Daoy (cell line): ENCODE results near the gene CNNM4. TPM values are rescaled to one million over a fixed set of nuclear protein-coding genes. Genes with fewer than 3 reads are reported as not detected.

ENCODE experiments used
- DNase-seq: peaks from one replicate; pipeline ENCODE4 v3.0.0-alpha.2; 2015; ENCODE audit warnings: low read depth
- total RNA-seq: library from RNA; depleted of rRNA; stranded (reverse); fragments of >200 nt; shearing (Covaris generic); gene quantifications from 2 replicates; pipeline ENCODE4 v1.2.3, GENCODE V29; 2014

CNNM4 gene
- total RNA-seq, 1 experiment from 2014 or later = 2.6 TPM

DNA sequence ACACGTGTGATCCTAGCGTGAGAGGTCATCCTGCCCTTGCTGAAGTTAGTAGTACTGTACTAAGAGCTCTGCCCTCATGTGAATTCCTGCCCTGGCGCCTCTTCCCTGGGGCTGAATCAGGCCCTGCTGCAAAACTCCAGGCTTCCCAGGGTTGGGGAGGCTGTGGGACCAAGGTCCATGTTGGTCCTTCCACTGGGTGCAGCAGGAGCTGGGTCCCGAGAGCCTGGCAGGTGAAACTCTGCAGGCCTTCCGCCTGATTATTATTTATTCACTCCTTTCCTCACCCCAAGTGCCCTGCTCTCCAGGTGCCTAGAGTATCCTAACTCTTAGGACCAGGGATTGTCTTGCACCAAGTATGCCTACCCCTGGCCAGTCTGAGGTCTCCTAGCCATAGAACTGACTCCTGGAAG, 50.1 kb downstream of the CNNM4 start:
- DNase-seq = no peak

DNA sequence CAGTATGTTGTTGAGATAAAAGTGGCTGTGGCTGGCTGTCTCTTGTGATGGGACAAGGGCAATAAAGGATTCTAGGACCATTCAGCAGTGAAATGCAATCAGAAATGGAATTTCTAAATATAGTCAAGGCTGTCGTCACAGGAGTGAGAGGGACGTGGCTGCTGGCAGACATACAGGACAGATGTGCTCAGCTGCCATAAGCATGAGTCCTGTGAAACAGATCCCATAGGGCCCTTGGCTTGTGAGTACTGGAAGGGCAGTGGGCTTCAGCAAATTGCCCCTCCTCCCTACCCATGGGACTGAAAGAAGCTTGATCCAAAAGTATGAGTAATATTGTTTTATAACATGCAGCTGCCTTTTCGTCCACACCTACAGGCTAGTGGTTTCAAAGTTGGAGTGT, 51.2 kb downstream of the CNNM4 start:
- no peak for DNase-seq

DNA sequence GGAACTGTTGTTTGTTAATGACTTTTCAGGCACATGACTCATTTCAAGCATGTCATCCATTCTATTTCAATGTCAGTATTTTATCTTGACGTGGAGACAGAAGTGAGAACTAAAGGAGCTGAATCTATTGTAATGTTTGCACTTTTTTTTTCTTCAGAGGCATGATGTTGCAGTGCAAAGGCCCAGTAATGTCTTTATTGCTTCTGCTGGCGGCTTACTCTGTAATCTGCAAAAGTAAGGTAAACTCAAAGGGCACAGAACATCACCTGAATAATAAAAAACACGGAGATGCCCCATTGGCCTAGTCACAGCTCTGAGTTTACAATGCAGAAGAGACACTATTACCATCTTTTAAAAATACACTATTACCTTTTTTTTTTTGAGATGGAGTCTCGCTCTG, 53.0 kb downstream of the CNNM4 start:
- DNase-seq = no peak

DNA sequence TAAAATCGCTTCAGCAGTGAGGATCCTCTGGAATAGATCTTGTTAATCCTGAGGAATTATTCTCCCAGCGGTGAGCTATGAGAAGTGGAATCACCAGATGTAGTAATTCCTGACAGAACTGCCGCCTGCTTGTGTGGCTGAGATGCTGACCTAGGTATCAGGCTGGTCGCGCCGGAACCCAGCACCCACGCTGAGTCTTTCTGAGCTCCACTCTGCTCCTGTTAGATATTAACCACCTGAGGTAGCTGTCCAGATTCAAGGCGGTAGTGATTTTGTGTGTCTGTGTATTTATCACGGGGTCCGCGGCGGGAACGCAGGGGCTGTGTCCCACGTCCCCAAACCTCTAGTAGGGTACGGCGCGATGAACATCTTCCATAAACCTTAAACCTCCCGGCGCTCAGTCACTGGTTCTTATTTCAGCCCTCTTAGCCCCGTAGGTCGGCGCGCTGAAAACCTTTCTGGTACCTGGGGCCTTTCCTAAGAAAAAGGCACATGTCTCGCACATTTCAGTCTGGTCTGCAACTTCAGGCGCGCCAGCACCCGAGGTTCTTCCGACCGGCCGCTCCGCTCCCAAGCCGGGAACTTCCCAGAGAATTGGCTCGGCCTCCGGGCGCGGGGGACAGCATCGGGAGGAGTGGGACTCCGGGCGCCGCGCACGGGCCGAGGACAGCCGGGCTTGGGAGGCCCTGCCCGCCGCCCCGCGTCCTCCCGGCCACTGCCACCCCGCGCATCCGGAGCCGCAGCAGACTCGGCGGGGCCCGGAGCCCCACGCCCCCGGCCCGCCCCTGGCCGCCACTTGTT, 54.8 kb downstream of the CNNM4 start:
- peak; percentile 37 for DNase-seq

DNA sequence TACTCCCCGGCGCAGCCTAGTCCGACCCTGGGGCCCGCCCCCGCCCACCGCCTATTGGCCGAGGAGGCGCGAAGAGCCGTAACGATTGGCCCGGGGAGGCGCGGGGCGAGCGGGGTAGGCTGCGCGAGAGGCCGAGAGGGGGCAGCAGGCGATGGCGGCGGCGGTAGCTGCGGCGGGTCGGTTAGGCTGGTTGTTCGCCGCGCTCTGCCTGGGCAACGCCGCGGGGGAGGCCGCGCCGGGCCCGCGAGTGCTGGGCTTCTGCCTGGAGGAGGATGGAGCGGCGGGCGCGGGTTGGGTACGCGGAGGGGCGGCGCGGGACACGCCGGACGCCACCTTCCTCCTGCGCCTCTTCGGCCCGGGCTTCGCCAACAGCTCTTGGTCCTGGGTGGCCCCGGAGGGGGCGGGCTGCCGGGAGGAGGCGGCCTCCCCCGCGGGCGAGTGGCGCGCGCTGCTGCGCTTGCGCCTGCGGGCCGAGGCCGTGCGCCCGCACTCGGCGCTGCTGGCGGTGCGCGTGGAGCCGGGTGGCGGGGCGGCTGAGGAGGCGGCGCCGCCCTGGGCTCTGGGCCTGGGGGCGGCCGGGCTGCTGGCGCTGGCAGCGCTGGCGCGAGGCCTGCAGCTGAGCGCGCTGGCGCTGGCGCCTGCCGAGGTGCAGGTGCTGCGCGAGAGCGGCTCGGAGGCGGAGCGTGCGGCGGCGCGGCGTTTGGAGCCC, 55.6 kb downstream of the CNNM4 start, which contains the start of gene CNNM3:
Gene CNNM3 (plus strand): TSS at position 142 of the 709 bp plus-strand sequence. CDS start 10 bp downstream, at position 152.
- DNase-seq = peak; percentile 97

GRCh38 chr2:96816836-96817702, 56.4 kb downstream of the CNNM4 start:
- DNase-seq = peak; percentile 28

GRCh38 chr2:96817882-96818281, 57.2 kb downstream of the CNNM4 start:
- DNase-seq = no peak

DNA sequence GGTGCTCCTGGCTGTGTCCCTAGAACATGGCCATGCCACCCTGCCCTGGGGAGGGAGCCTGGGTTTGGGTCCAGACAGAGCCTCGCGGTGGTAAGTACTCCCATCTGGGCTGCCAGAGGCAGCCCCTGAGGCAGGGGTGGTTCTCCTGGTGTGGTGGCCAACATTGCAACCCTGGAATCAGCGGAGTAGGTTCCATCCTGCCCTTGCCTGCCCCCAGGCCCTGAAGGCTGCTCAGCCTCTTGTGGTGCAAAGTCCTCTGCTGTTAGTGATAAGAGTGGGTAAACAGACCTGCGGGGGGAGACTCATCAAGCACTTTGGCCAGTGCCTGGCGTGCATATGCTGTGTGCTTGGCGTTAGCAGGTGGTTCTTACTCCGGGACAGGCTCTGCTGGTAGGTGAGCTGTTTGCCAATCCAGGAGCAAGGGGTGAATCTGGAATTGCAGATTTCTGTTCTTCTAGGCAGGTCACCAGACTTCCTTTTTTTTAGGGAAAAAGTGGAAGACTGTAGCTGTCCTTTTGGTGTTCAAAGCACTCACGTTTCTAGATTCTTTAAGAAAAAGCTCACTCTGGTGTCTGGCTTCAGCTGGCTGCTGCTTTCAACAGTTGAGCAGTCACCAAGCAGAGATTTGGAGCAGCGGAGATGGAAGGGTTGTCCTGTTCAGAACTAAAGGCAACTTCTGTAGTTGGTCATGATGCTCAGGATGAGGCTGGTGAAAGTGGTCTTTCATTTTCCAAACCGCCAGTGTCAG, 58.6 kb downstream of the CNNM4 start:
- no peak for DNase-seq

- no peak for DNase-seq
These were observed 59.3 kb downstream of the CNNM4 start for GRCh38 chr2:96819876-96820511.

DNA sequence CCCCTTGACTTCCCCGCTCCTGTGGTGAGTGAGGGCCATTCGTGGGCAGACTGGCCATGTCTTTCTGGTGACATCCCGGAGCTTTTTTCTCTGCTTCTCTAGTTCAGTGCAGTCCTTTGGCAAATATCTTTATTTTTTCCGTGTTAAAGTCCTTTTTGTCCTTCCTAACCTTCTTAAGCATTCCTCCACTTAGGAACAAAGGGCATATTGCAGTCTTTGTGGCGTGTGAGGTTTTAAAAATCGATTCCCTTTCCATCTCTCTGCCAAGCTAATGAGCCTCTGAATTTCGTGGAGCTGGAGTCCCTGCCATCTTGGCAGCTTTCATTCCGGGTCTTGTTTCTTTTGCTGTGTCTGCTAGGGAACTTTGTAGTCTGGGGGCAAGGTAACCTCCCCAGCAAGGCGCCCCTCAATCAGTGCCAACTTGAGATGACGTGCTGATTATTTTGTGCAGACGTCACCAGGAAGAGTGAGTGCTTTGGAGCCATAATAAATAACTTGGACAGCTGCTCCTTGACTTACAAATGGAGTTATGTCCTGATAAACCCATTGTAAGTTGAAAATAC, 60.5 kb downstream of the CNNM4 start:
- no peak for DNase-seq

DNA sequence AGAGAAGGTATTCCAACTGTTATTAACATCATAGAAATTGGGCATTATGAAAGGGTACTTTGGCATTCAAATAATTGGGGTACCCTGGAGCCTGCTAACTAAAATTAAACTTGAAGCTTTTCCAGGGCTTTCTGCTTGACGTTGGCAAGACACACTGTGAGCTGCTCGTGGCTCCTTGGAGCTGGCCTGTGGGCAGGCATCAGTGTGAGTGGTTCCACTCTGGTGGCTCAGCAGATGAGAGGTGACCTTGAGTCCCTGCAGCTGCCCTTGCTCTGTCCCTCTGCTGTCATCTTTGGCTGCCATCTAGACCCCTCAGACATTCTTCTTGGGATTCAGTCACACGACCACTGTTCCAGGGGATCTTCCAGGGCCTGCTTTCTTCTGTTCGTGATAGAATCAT, 62.1 kb downstream of the CNNM4 start:
- DNase-seq = no peak

DNA sequence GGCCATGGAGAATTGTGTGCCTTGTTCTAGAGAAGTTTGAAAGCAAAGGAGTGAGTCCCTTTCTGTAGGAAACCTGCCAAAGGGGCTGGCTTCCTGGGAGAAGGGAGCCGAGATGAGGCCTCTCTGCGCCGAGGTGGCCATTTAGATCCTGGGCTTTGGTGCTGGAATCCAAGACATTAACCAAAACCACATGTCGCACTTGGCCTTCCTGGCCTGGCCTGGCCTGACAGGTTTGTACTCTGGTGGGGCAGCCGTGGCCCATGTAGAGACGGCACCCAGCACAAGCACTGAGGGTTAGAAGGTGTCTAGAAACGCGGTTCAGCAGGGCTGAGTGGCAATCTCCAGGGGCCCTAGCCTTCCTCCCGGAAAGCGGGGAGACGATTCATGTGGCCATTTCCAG, 62.5 kb downstream of the CNNM4 start:
- DNase-seq = no peak

DNA sequence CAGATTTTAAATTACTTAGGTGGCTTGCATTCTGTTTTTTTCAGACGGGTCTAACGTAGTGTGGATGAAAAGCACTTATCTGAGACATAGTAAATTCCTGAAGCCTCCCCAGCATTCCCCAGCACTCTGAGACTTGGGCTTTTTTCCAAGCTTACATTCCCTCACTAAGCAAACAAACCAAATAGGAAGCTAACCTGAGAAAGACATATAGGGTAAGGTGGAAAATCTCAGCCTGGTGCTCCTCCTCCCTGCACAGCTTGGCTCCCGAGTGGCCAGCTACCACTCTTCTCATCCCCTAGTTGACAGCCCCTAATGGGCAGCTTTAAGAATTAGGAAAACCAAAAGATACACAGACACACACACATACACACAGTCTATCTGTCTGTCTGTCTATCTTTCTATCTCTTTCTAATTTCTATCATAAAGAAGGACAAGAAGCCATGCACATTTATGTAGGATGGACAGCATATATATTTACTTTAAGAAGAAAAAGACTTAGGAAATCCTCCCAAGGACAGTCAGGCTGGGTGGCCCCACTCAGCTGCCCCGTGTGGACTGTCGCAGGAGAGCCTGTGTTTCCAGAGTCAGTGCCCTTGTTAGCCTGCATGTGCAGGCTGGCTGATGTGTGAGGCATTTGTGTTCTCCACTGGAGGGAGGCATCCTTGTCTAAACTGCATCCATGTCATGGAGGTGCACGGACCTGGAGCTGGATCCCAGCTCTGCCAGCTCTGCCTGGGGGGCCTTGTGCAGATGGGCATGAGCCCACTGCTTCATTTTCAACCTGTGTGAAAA, 63.6 kb downstream of the CNNM4 start:
- peak; percentile 27 for DNase-seq

- DNase-seq = no peak
These were observed 64.4 kb downstream of the CNNM4 start for GRCh38 chr2:96825057-96825456.

DNA sequence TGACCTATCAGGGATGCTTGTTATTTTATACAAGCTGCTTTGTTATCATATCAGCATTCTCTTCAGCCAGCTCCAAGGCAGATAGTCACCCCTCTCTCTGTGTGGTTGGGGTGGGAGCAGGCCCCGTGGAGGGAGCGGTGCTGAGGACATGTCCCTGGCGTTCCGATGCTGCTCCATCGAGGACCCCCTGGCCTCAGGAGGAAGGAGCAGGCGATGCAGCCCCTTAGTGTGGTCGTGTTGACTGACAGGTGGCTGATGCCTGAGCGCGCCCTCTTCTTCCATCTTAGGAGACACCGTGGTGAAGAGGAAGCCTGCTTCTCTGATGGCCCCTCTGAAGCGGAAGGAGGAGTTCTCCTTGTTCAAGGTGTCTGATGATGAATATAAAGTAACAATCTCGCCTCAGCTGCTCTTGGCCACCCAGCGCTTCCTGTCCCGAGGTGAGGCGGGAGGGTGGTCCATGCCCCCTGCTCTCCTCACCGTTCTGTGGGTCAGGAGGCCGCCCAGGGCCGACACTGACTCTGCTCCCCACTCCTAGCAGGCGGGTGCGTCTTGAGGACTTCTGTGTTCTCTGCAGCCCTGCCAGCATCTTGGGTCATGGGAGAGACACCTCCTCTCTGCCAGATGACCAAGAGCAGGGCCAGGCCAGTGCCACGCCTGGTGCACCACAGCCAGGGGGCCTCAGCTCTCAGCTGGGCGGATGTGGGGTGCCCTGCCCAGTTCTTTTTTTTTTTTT, 66.0 kb downstream of the CNNM4 start:
- DNase-seq = no peak

DNA sequence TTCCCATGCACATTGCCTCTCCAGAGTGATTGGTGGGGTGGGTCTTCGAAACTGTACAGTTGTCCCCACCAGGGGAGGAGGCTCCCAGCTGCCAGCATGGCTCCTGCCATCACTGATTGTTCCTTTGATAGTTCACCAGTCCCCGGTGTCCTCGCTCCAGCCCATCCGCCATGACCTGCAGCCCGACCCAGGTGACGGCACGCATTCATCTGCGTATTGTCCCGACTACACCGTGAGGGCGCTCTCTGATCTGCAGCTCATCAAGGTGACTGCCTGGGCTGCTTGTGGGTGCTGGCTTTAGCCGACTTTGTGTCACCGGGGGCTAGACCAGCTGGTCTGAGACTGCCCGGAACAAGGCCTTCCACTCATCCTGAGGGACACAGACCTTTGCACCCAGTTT, 67.7 kb downstream of the CNNM4 start:
- no peak for DNase-seq

- no peak for DNase-seq
These were observed 68.2 kb downstream of the CNNM4 start for GRCh38 chr2:96828874-96829273.

GRCh38 chr2:96830044-96830562, 69.4 kb downstream of the CNNM4 start:
- no peak for DNase-seq

DNA sequence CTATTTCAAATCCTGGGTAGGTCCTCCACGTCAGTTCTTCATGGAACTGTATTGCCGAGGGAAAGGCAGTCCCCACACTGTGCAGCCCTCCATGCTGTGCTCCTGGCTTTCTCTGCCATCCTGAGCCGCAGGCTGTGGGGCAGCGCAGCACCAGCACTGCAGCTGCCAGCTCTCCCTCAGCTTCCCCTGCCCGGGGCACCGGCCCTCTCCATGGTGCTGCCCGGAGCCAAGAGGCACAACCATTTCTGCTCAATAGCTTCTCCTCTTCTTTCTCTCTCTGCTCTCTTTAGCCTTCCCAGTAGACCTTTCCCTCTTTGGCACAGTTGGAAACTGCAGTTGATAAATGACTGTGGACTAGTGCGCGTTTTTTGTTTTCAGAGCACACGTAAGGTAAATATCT, 71.0 kb downstream of the CNNM4 start:
- DNase-seq = no peak
